T-helper 2 cell (primary cell): Measurements from ENCODE around the gene NPTXR.
"Not testable (repeated sequence)": the region's sequence is repeated elsewhere in the genome, so short reads cannot be mapped to it uniquely, and the experiment has no call there.

ENCODE experiments used
- DNase-seq, 5 experiments: peaks; one replicate each; pipeline versions ENCODE4 v3.0.0 to v3.0.0-alpha.2; 2012 to 2022

NPTXR gene

GRCh38 chr22:38868286-38868721 lies 24.5 kb upstream of the NPTXR start:
- no peak for DNase-seq

- DNase-seq = no peak
Observed at GRCh38 chr22:38867471-38868285, 23.9 kb upstream of the NPTXR start.

- DNase-seq = no peak
Observed at GRCh38 chr22:38867124-38867455, 23.3 kb upstream of the NPTXR start.

- no peak for DNase-seq
Observed at GRCh38 chr22:38866399-38867123, 22.7 kb upstream of the NPTXR start.

GRCh38 chr22:38866024-38866398 lies 22.2 kb upstream of the NPTXR start:
- DNase-seq = no peak

- DNase-seq = no peak
Observed at GRCh38 chr22:38865201-38866023, 21.6 kb upstream of the NPTXR start.

- DNase-seq = no peak
Observed at GRCh38 chr22:38864361-38865191, 20.7 kb upstream of the NPTXR start.

GRCh38 chr22:38863531-38864131 lies 19.8 kb upstream of the NPTXR start:
- DNase-seq = no peak

GRCh38 chr22:38862375-38863329 lies 18.8 kb upstream of the NPTXR start:
- DNase-seq = no peak

- DNase-seq = no peak
Observed at GRCh38 chr22:38861927-38862326, 18.1 kb upstream of the NPTXR start.

GRCh38 chr22:38861170-38861876 lies 17.5 kb upstream of the NPTXR start:
- no peak for DNase-seq

GRCh38 chr22:38860283-38861169 lies 16.7 kb upstream of the NPTXR start:
- DNase-seq = no peak

- DNase-seq = no peak
Observed at GRCh38 chr22:38859581-38860282, 15.9 kb upstream of the NPTXR start.

GRCh38 chr22:38858492-38858891 lies 14.7 kb upstream of the NPTXR start:
- DNase-seq = no peak

- not testable (repeated sequence) for DNase-seq
Observed at GRCh38 chr22:38854476-38854875, 10.6 kb upstream of the NPTXR start.

GRCh38 chr22:38853883-38854282 lies 10.1 kb upstream of the NPTXR start:
- not testable (repeated sequence) for DNase-seq

- DNase-seq = no peak
Observed at GRCh38 chr22:38853196-38853651, 9.4 kb upstream of the NPTXR start.

- DNase-seq = no peak
Observed at GRCh38 chr22:38852522-38852921, 8.7 kb upstream of the NPTXR start.
